ENCODE results near the gene OR2T6. TPM values are rescaled to one million over a fixed set of nuclear protein-coding genes. Genes with fewer than 3 reads are reported as not detected.

OR2T6 gene
- total RNA-seq, 2 experiments from 2014 or later = not detected

Other genes starting within 250 kb of the OR2T6 start
- not detected for gene OR2M5, start 230.6 kb upstream of the OR2T6 start, total RNA-seq
- not detected for gene OR2M2, start 200.9 kb upstream of the OR2T6 start, total RNA-seq
- gene OR2M3, start 178.5 kb upstream of the OR2T6 start, total RNA-seq = not detected
- gene OR2M4, start 144.3 kb upstream of the OR2T6 start, total RNA-seq = not detected
- under 1 TPM in 1 of 2 experiments, not detected in 1; 0.25 TPM for gene OR2T33, start 97.8 kb upstream of the OR2T6 start, total RNA-seq
- not detected for gene OR2T12, start 72.3 kb upstream of the OR2T6 start, total RNA-seq
- not detected for gene OR2M7, start 51.2 kb upstream of the OR2T6 start, total RNA-seq
- not detected for gene OR14C36, start 27.0 kb upstream of the OR2T6 start, total RNA-seq
- gene OR2T4, start 14.1 kb upstream of the OR2T6 start, total RNA-seq = not detected
- not detected for gene OR2T1, start 27.3 kb downstream of the OR2T6 start, total RNA-seq
- gene OR2T2, start 69.9 kb downstream of the OR2T6 start, total RNA-seq = not detected
- gene OR2T3, start 97.6 kb downstream of the OR2T6 start, total RNA-seq = not detected
- gene OR2T5, start 112.8 kb downstream of the OR2T6 start, total RNA-seq = not detected
- gene OR2G6, start 132.3 kb downstream of the OR2T6 start, total RNA-seq = not detected
- gene OR2T29, start 187.0 kb downstream of the OR2T6 start, total RNA-seq = not detected
- gene OR2T34, start 199.0 kb downstream of the OR2T6 start, total RNA-seq = not detected
- gene OR2T10, start 222.0 kb downstream of the OR2T6 start, total RNA-seq = not detected